Fibroblast of mammary gland (primary cell): ENCODE results near the gene ITIH6.
"Not testable (repeated sequence)": the region's sequence is repeated elsewhere in the genome, so short reads cannot be mapped to it uniquely, and the experiment has no call there.

Experiments used
- DNase-seq: peaks from one replicate; pipeline ENCODE4 v3.0.0-alpha.2; 2010; ENCODE audit warnings: low read depth
- H3K4me3 ChIP-seq: 2 replicates; pipeline ENCODE4 v1.5.1; 2011; ENCODE audit warnings: low read depth, mild to moderate bottlenecking, low read length, moderate library complexity; ENCODE audit not compliant: control insufficient read depth
- CTCF ChIP-seq: conservative IDR thresholded peaks from 2 replicates; pipeline ENCODE4 v1.5.1; 2011; ENCODE audit warnings: low read depth, low read length, inconsistent platforms; ENCODE audit not compliant: control insufficient read depth, insufficient read depth

ITIH6 gene

GRCh38 chrX:54748626-54749025, 49.4 kb downstream of the ITIH6 start:
- DNase-seq, result no peak
- TF ChIP-seq CTCF, result no peak

GRCh38 chrX:54747733-54748393, 50.2 kb downstream of the ITIH6 start:
- H3K4me3 ChIP-seq, result no peak overlapping the region
- TF ChIP-seq CTCF, result no peak
- no peak for DNase-seq

More at GRCh38 chrX:54748626-54749025, 49.4 kb downstream of the ITIH6 start:
- H3K4me3 ChIP-seq, result no peak overlapping the region

GRCh38 chrX:54746928-54747327, 51.1 kb downstream of the ITIH6 start:
- no peak for TF ChIP-seq CTCF
- DNase-seq, result no peak
- no peak overlapping the region for H3K4me3 ChIP-seq

DNA sequence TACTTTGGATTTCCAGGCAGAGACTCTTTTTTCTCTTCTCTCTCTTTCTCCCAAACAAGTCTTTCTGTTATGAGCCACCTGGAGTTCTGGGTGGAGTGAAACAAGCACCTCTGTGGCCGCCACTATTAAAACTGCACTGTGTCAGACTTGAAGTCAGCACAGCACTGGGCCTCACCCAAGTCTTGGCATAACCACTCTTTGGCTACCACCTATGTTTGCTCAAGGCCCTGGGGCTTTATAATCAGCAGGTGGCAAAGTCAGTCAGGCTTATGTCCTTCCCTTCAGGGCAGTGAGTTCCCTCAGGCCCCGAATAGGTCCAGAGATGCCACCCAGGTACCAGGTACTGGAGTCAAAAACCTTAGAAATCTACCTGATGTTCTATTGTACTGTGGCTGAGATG, 52.4 kb downstream of the ITIH6 start:
- H3K4me3 ChIP-seq, result no peak overlapping the region
- no peak for DNase-seq
- TF ChIP-seq CTCF, result no peak

DNA sequence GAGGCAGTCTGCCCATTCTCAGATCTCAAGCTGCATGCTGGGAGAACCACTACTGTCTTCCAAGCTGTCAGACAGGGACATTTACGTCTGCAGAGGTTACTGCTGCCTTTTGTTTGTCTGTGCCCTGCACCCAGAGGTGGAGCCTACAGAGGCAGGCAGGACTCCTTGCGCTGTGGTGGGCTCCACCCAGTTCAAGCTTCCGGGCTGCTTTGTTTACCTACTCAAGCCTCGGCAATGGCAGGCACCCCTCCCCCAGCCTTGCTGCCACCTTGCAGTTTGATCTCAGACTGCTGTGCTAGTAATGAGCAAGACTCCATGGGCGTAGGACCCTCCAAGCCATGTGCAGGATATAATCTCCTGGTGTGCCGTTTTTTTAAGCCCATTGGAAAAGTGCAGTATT, 59.5 kb downstream of the ITIH6 start:
- DNase-seq, H3K4me3 ChIP-seq: not testable (repeated sequence)

DNA sequence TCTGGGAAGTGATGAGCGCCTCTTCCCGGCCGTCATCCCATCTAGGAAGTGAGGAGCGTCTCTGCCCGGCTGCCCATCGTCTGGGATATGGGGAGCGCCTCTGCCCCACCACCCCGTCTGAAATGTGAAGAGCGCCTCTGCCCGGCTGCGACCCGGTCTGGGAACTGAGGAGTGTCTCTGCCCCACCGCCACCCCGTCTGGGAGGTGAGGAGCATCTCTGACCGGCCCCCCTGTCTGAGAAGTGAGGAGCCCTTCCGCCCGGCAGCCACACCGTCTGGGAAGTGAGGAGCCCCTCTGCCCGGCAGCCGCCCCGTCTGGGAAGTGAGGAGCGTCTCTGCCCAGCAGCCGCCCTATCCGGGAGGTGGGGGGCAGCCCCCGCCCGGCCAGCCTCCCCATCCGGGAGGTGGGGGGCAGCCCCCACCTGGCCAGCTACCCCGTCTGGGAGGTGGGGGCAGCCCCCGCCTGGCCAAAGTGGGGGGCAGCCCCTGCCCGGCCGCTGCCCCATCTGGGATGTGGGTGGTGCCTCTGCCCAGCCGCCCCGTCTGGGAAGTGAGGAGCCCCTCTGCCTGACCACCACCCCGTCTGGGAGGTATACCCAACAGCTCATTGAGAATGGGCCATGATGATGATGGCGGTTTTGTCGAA, 61.6 kb downstream of the ITIH6 start:
- not testable (repeated sequence) for H3K4me3 ChIP-seq, DNase-seq

GRCh38 chrX:54721424-54721823, 76.6 kb downstream of the ITIH6 start:
- no peak for TF ChIP-seq CTCF
- no peak overlapping the region for H3K4me3 ChIP-seq
- DNase-seq, result no peak

DNA sequence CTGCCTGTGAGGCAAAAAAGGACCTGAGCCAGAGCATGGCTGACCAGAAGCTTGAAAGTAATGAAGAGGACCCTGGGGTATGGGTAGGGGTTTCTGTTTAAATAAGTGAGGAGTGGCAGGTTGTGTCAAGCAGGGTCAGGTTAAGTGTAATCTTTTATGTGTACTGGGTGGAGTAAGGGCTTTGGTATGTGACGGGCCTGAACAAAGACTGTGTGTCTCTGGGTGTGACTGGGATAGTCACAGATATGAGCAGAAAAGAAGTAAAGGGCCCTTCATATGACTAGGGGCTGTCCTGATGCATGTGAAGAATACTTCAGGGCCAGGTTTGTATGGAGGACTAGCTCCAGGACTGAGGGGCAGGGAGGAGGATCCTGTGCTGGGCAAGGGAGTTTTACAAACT, 82.4 kb downstream of the ITIH6 start:
- no peak overlapping the region for H3K4me3 ChIP-seq
- DNase-seq, result no peak
- TF ChIP-seq CTCF, result no peak
